Testis (tissue), 3 donors: ENCODE measurements around the gene IVNS1ABP. TPM values are rescaled to one million over a fixed set of nuclear protein-coding genes. Genes with fewer than 3 reads are reported as not detected.
"Not testable (repeated sequence)": the region's sequence is repeated elsewhere in the genome, so short reads cannot be mapped to it uniquely, and the experiment has no call there.

Experiments
- DNase-seq: peaks from one replicate; pipeline ENCODE4 v3.0.0-alpha.2; 2019
- H3K27ac ChIP-seq, 2 donors: fragments of 200-600 bp; sonication (generic); one replicate each; pipeline ENCODE4 v1.5.1; 2019
- H3K27me3 ChIP-seq: fragments of 200-600 bp; sonication (generic); one replicate; pipeline ENCODE4 v1.5.1; 2019
- H3K36me3 ChIP-seq: fragments of 200-600 bp; sonication (generic); one replicate; pipeline ENCODE4 v1.5.1; 2017; ENCODE audit warnings: low read depth; ENCODE audit errors: missing control alignments
- H3K4me1 ChIP-seq: fragments of 200-600 bp; sonication (generic); one replicate; pipeline ENCODE4 v1.5.1; 2019
- H3K4me3 ChIP-seq, 2 donors: fragments of 200-600 bp; sonication (generic); one replicate each; pipeline ENCODE4 v1.5.1; 2017 to 2019
- H3K9me3 ChIP-seq: fragments of 200-600 bp; sonication (generic); one replicate; pipeline ENCODE4 v1.5.1; 2017
- CTCF ChIP-seq, 3 experiments: fragments of 450-650 bp in 2 of 3; fragments of 200-600 bp in 1 of 3; sonication (generic) in 1 of 3; IDR thresholded peaks; one replicate each; pipeline ENCODE4 v1.5.1; 2016 to 2019; ENCODE audit warnings: antibody characterized with exemption in 3 of 3, mild to moderate bottlenecking in 2 of 3, moderate library complexity in 1 of 3
- POLR2A ChIP-seq: fragments of 450-650 bp; IDR thresholded peaks from one replicate; pipeline ENCODE4 v1.6.1; 2017; ENCODE audit warnings: antibody characterized with exemption, mild to moderate bottlenecking, moderate library complexity
- WGBS, 2 donors: methylation state at CpG; one replicate each; pipeline ENCODE4 v1.1.5; 2018; 5-methylcytosine and 5-hydroxymethylcytosine counted together
- intact Hi-C: fragments of 100-400 bp; cut with DNase I; formaldehyde crosslinking; loops from one replicate; pipeline ENCODE4 v1.15.1; 2023; ENCODE audit warnings: low total_unique reads
- polyA plus RNA-seq: library from polyadenylated mRNA; stranded (reverse); fragments of 350-450 nt; fragmentation: Illumina TruSeq; extraction: RNeasy Lipid Tissue Mini Kit (QIAGEN cat#74804); gene quantifications from one replicate; pipeline ENCODE4 v1.2.3, GENCODE V29; 2014; ENCODE audit warnings: low read depth, low replicate concordance; ENCODE audit not compliant: insufficient read depth
- small RNA-seq, 2 donors: library from RNA; depleted of rRNA; stranded (forward); fragments of <200 nt; gene quantifications; one replicate each; pipeline ENCODE3, GENCODE V24; 2016
- total RNA-seq, 2 donors: library from RNA; depleted of rRNA; stranded (reverse); fragments of >200 nt; gene quantifications; one replicate each; pipeline ENCODE4 v1.2.3, GENCODE V29; 2016

The IVNS1ABP gene
- total and polyA plus RNA-seq, 3 donors from 2014 or later = 58.9 to 94.6 (median 78.3) TPM

GRCh38 chr1:185252404-185252803 lies 64.6 kb downstream of the IVNS1ABP start:
- H3K9me3 ChIP-seq, H3K4me3 ChIP-seq, H3K36me3 ChIP-seq, H3K4me1 ChIP-seq, DNase-seq, H3K27me3 ChIP-seq, H3K27ac ChIP-seq, intact Hi-C loops: not testable (repeated sequence)
- WGBS, 2 donors = 100% methylated on average over 1 of the region's 1 CpG

GRCh38 chr1:185251928-185252327 lies 65.1 kb downstream of the IVNS1ABP start:
- DNase-seq, H3K27ac ChIP-seq, H3K27me3 ChIP-seq, intact Hi-C loops, H3K4me3 ChIP-seq, H3K36me3 ChIP-seq, H3K4me1 ChIP-seq, H3K9me3 ChIP-seq: not testable (repeated sequence)
- 100% methylated on average over 3 of the region's 4 CpGs for WGBS, 2 donors

GRCh38 chr1:185250063-185250462 lies 67.0 kb downstream of the IVNS1ABP start:
- Histone ChIP-seq H3K4me3 (no peak overlapping the region), H3K9me3 (no peaks in the 10 kb centered on the region), H3K4me1 (no peaks in the 10 kb centered on the region), H3K27ac (no peak overlapping the region), H3K27me3 (no peaks in the 10 kb centered on the region), H3K36me3 (no peaks in the 10 kb centered on the region)
- TF ChIP-seq CTCF (IDR thresholded peaks at IDR 0.05) = no peak
- no peak for TF ChIP-seq POLR2A
- intact Hi-C loops = no loop called here
- WGBS, 2 donors = 92 to 98% methylated on average over 4 of the region's 4 CpGs
- DNase-seq = no peak

- Histone ChIP-seq H3K4me1 (no peaks in the 10 kb centered on the region), H3K27ac (no peak overlapping the region), H3K27me3 (no peaks in the 10 kb centered on the region), H3K4me3 (no peak overlapping the region), H3K9me3 (no peaks in the 10 kb centered on the region), H3K36me3 (no peaks in the 10 kb centered on the region)
- WGBS, 2 donors = 59 to 60% methylated on average over 2 of the region's 2 CpGs
- TF ChIP-seq CTCF (IDR thresholded peaks at IDR 0.05) = no peak
- TF ChIP-seq POLR2A = no peak
- intact Hi-C loops = no loop called here
- DNase-seq = no peak
These were observed 67.5 kb downstream of the IVNS1ABP start for GRCh38 chr1:185249563-185249962.

Small RNA genes within 50 kb of the gene (small RNA-seq; reads per million reads assigned to genes)
- gene RF00019 = 0 reads per million in 2 donors

Other genes starting within 250 kb of the IVNS1ABP start
- 10 to 100 TPM; 54.5 to 69.0 TPM for gene TRMT1L, start 160.3 kb downstream of the IVNS1ABP start, total RNA-seq
- gene TRMT1L, start 160.3 kb downstream of the IVNS1ABP start, polyA plus RNA-seq = 72.6 TPM
- 10 to 100 TPM; 29.0 to 44.6 TPM for gene SWT1, start 160.1 kb downstream of the IVNS1ABP start, total RNA-seq
- 38.3 TPM for gene SWT1, start 160.1 kb downstream of the IVNS1ABP start, polyA plus RNA-seq